AG08396 (cell line): ENCODE measurements around the gene LRP10.
A peak's percentile ranks its signal among the peaks of the same experiment; 100 is the strongest.
"Not testable (repeated sequence)": the region's sequence is repeated elsewhere in the genome, so short reads cannot be mapped to it uniquely, and the experiment has no call there.

Experiments
- DNase-seq: peaks from one replicate; pipeline ENCODE4 v3.0.0; 2012; ENCODE audit warnings: low spot score, mixed read lengths

LRP10 gene

DNA sequence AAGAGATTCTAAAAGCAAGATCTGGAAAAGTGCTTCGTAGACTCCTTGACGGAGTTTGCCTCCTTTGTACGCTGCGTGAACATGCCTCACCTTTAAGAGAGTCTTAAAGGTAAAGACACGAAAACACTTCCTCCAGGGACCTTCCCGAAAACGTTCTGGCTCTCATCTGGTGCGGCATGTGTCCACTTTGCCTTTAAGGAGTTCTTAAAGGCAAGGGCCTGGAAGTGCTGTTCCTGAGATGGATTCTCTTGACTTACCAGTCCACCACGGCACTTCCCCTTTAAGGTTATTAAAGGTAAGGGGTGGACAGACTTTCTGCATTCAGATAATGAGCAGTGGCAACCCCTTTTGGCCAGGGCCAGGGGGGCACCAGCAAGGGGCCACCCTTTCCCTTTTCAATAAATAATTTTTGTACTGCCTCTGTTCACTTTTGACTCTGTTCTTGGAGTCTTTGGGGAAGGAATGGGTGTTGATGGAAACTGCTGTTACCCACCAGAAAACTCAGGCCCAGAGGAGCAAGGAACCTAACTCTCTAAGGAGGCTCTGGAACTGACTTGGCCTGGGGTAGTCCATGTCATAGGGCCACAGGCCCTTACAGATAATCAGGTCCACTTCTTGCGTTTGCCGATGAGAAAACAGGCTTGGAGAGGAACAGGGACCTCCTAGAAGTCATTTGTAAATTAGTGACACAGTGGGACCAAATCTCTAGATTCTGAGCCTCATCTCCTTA lies 15.9 kb downstream of the LRP10 start:
- peak; percentile 73 for DNase-seq

DNA sequence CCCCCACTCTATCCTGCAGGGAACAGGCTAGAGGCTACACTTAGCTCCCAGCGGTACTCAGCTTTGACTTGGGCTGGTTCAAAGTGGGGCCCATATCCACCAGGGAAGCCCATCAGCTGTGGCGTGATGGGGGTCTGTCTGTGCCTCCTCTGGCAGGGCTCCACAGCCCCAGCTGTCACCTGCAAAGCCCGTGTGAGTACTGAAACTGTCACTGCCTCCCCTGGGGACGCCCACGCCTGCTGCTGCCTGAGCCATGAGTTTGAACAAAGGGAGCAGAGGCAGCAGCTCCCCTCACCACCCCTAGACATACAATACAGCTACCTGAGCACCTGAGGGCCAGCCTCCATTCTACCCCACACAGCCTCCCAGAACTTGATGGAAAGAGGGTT lies 16.4 kb downstream of the LRP10 start:
- DNase-seq = no peak

DNA sequence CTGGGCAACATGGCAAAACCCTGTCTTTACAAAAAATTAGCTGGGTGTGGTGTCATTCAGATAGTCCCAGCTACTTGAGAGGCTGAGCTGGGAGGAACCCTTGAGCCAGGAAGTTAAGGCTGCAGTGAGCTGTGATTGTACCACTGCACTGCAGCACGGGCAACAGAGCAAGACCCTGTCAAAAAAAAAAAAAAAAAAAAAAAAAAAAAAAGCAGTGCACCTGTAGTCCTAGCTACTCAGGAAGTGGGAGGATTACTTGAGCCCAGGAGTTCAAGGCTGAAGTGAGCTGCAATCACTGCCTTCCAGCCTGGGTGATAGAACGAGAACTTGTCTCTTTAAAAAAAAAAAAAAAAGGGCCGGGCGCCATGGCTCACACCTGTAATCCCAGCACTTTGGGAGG lies 17.1 kb downstream of the LRP10 start:
- DNase-seq = no peak

DNA sequence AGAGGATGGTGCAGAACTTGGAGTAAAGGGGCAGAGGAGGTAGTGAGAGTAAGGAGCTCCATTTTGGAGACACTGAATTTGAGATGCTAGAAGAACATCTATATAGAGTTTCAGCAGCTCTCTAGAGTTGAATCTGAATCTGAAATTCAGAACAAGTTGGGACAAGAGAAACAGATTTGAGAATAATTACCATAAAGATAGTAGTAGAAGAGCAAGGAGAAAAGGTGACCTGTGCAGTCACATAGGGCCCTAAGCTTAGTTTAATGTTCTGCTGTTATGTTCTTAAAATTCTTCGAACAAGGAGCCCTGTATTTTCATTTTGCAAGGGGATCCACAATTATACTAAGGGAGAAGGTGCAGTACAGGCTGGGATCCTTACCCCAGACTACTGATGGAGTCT lies 18.9 kb downstream of the LRP10 start:
- DNase-seq = no peak

DNA sequence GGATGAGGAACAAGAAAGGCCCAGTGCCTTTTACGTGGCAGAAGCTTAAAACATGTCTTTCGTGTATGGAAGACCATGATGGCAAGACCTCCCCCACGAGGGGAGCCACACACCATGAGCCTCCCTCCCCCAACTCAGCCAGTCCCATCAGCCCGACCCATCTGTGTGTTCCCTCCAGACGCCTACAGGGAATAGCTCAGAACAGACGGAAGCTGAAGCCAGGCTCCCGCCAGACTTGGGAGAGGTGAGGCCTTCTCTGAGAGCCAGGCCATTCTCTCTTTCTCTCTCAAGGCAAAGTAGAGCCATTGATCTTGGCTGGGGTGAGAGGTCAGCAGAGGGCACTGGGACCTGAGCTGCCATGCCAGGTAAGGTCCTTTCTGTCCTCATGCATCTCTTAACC lies 20.9 kb downstream of the LRP10 start:
- DNase-seq = no peak

DNA sequence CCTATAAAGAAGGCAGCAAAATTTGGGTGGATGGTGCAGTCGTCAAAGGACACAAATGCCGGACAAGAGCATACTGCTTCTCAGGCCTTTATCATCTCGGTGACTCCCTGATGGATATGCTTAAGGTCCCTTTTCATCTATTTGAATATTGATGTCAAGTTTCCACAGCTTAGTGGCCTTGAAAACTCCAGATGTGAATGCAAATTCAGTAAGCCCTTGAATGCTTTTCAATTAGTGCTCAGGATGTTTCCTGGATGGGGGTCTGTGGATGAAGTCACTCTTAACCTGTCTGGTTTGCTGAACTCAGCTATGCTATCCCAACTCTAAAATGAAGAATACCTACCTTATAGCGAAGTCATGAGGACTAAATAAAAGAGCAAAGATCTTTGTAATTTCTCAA lies 22.2 kb downstream of the LRP10 start:
- DNase-seq = no peak

DNA sequence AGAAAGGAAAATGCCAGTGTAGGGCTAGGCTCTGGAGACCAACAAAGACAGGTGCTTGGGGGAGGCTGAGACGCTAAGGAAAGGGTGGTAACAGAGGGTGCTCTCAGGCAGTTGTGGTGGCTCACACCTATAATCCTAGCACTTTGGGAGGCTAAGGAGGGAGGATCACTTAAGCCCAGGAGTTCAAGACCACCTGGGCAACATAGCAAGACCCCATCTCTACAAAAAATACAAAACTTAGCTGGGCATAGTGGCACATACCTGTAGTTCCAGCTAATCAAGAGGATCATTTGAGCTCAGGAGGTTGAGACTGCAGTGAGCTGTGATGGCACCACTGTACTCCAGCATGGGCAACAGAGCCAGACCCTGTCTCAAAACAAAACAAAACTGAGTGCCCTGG lies 23.9 kb downstream of the LRP10 start:
- DNase-seq = no peak

DNA sequence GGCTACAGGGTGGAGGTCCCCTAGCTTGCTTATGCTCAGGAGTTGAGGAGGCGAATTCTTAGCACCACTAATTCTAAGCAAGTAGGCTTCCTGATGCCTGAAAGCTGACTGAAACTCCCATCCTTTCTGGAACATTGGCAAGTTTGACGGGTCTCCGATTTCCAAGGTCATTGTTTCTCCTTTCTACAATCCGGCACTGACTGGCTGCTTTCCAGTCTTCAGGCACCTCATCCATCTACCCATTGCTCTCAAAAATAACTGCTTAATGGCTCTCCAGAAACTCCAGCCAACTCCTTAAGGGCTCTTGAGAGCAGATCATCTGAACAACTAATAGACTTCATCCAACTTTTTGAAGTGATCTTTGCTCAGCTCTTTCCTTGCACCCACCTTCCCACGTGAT lies 24.8 kb downstream of the LRP10 start:
- no peak for DNase-seq

DNA sequence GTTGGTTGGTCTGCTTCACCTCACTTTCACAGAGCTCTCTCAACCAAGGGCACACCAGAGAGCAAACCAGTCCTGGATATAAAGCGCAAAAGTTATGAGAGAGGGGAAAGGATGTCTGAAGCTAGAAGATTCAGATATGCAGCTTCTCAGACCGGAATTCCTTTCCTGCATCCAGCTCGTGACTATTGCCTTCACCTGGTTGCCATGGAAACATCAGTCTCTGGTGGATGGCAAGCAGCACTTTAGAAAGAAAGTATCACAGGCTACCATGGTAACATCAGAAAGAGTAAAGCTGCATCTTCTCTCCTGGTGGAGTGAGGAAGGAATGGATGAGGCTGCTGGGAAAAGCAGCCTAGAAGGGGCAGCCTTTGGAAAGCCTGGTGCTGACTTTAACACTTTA lies 25.2 kb downstream of the LRP10 start:
- no peak for DNase-seq

DNA sequence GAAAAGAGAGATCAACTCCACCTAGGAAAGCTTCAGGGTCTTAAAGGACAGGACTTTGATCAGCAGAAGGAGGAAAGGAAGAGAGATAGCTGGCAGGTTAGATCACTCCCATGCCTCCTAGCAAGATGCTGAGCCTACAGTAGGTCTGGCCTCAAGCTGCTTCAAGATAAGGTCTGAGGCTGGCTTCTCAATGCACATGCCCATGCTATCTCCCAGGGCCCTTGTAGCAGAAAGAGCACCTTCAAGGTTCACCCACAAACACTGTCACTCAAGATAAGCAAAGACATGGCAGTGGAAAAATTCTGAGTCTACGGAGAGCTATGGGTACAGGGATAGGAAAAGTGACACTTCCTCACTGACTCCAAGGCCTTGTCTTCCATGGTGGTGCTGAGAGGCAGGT lies 25.8 kb downstream of the LRP10 start:
- no peak for DNase-seq

DNA sequence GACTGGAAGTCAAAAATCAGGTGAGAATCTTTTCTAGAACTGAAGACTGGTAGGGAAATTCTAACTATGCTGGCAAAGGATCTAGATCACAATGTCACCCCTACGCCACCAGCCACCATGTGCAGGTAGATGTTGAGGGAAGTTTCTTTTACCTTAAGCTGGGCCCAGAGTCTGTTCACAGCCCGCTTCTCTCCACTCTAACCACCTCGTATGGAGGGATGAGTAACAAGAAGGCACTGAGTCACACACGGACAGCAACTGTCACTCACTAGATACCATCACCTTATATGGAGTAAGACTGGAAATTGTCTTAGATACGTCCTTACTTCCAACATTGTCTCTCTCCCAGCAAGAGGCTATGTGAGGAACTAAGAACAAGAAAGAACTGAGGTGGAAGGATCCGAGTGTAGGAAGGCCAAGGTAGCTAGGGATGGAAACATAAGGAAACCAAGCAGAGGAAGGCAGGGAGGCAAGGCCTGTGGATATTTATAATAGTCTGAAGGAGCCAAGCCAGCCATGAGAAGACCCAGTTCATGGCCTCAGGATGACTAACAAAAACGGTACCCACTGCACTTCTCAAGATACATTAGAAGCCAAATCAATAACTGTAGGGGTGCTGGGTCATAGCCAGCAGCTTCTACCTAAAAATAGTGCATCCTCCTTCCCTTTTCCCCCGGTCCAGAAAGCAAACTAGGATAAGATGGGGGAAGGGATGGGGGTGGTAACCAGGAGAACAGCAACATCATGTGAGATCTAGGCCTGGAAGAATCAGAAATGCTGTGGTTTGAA lies 27.0 kb downstream of the LRP10 start:
- no peak for DNase-seq

DNA sequence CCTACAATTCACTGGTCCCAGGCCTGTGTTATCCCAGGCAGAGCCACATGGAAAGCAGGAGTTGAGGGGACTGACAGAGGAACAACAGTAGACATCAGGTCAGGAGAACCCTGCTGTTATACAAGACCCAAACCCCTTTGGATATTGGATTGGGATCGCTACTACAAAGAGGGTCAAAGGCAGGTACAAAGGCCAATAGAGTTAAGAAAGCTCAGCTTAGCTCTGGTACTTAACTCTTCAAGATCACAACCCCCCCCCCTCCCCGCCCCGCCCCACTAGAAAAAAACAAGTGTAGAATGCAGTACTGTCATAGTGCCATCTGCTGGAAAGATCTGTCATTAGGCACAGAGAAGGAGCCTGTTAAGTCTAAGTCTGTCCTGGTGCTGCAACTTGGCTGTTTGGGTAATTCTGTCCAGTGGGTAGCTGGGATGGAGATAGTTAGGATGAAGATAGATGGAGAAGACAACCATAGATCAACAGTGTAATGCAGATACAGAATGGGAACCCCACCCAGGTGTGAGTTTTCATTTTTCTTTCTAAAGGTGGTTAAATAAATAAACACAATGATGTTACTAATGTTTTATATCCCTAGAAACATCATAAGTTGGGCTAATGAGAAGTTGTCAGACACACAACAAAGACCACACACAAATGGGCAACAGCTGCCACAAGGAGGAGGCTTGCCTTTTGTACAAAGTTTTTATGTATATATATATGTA lies 28.7 kb downstream of the LRP10 start:
- peak; percentile 62 for DNase-seq

DNA sequence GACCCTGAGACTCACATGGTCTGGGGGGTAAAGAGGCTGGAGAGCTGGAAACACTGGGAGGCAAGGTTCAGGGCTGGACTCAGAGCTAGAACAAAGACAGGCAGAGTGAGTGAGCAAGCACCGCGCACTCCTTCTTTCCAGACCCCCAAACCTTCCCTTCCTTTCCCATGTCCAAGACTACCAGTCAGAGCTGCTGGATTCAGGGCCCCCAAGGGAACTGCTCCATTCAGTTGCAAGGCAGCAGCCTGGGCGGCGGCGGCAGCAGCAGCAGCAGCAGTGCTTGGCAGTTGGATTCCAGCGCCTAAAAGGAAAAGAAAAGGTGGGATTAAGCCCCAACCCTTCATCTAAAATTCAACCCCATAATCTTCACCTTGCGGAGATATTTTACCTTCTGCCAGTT lies 30.3 kb downstream of the LRP10 start:
- DNase-seq = no peak

DNA sequence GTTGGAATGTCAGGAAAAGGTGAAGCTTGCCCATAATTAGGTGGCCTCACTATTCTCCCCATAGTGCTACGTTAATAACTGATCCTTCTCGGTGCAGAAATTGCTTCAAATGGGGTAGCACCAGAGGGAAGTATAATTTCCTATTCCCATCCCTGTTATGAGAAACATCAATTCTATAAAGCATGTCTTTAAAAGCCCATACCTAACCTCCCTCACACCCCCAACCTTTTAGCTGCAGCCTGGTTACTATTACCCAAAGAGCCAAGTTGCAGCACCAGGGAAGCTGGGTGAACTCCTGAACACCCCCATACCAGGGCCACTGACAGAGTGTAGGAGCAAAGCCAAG lies 32.2 kb downstream of the LRP10 start:
- DNase-seq = no peak

DNA sequence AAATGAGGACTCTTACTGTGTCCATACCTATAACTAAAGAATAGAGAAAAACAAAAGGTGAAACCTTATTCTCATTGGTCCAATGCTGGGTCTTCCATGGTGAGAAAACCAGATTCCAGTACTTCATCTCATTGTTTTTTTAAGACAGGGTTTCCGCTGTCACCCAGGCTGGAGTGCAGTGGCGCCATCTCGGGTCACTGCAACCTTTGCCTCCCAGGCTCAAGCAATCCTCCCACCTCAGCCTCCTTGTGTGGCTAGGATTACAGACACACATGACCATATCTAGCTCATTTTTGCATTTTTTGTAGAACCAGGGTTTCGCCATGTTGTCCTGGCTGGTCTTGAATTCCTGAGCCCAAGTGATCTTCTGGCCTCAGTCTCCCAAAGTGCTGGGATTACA lies 34.1 kb downstream of the LRP10 start:
- no peak for DNase-seq

DNA sequence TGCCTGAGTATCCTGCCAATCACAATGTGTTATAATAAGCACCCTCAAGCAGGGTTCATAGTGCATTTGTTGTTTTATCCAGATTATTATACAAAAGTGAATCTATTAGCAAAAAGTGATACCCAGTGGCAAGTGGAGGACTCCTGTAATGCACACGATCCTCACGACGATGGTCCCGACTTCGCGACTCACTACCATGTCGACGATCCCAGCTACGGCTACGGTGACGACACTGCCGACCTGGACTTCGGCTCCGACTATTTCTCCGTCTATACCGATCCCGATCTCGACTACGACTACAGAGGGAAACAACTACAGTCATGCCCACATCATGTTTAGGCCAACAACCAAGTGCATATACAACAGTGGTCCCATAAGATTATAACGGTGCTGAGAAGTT lies 34.5 kb downstream of the LRP10 start:
- no peak for DNase-seq

DNA sequence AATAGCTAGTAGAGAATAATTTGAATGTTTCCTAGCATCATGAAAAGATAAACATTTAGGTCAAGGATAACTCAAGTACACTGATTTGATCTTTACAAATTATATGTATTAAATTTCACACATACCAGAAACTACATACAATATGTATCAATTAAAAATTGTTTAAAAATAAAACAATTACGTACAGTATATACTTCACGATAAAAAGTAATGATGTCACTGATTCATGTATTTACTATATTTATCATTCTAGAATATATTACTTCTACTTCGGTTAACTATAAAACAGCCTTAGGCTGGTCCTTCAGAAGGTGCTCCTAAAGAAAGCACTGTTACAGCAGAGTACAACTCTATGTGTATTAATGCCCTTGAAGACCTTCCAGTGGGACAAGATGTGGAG lies 35.9 kb downstream of the LRP10 start:
- DNase-seq = no peak

DNA sequence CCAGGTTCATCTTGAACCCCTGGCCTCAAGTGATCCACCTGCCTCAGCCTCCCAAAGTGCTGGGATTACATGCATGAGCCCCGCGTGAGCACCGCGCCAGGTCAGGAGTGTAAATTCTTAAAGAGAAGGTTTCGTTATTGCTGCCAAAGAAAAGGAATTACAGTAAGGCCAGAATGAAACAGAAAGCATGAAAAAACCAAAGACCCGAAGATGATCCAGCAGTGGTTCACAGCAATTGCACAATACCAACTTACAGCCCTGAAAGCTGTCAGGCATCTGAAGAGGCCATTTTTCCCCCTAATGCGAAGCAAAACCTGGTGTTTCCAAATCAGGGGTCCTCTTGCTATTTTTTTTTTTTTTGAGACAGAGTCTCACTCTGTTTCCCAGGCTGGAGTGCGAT lies 37.1 kb downstream of the LRP10 start:
- DNase-seq = peak; percentile 36

DNA sequence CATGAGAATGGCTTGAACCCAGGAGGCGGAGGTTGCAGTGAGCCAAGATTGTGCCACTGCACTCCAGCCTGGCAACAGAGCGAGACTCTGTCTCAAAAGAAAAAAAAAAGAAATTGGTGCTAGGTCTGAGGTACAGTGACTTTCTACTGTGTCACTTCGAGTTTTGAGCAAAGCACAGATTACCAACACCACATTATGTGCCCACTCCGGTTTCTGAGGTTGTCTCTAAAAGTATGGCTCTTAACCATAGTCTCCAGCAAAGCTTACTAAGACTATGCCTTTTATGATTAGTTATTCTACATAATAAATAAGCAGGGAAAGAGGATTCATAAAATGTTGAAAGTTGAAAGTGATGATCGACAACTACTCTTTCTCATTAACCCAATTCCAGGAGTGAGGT lies 39.4 kb downstream of the LRP10 start:
- no peak for DNase-seq

DNA sequence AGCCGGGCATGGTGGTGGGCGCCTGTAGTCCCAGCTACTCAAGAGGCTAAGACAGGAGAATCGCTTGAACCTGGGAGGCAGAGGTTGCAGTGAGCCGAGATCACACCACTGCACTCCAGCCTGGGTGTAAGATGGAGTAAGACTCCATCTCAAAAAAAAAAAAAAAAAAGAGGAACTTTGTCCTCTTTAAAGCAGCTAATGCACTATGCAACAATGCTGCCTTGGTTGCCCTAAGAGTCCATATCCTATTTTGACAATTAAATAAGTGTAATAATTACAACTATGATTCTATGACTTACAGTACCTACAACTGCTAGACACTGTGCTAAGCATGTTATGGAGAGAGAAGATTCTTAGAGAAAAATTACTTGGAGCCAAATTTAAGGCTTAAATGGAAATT lies 43.3 kb downstream of the LRP10 start:
- not testable (repeated sequence) for DNase-seq

DNA sequence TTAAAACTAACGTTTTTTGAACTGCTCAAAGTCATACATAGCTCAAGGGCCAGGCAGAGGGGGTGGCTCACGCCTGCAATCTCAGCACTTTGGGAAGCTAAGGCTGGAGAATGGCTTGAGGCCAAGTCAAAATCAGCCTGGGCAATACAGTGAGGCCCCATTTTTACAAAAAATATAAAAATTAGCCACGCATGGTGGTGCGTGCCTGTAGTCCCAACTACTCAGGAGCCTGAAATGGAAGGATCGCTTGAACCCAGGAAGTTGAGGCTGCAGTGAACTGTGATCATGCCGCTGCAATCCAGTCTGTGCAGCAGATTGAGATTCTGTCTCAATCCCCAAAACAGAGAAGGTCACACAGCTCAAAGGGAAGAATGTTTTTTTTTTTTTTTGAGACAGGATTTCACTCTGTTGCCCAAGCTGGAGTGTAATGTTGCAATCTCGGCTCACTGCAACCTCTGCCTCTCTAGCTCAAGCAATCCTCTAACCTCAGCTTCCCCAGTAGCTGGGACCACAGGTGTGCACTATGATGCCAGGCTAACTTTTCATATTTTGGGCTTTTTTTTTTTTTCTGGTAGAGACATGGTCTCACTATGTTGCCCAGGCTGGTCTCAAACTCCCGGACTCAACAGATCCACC lies 44.5 kb downstream of the LRP10 start:
- no peak for DNase-seq

DNA sequence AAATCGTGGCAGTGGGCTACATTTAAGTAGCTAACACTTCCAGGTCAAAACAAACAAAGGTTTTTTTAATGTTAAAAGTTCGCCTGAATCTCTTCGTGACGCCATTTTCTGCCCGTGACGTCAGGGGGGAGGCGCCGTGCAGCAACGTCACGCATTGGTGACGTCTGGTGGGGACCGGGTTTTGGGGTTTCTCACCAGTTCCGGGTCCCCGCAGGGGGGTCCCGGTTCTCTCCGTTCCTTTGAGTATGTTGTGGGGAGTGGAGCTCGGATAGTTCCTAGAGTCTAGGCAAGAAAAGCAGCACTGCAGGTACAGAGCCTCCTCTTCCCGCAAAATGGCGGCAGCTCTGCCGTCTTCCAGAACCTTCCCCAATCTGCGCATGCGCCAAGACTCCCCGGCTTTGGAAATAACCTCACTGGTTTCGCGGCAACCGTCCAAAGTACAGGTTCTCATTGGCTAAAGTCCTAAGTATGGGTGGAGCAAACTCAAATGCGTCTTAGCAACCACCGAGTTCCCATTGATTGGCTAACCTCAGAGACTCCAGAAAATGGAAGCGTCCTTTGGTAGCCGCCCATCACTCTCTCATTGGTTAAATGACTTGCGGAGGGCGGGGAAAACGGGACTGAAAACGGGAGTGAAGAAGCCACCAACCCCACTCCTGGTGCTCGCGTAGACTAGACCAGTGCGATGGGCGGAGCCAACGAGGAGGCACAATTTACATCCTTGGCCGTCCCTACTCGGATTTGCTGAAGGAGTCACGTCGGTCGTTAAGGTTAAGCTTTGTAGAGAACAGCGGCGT lies 47.5 kb downstream of the LRP10 start, which contains the start of gene RBM23:
TSS of gene RBM23 (minus strand) at position 346 of the 797 bp plus-strand sequence.
- peak; percentile 92 for DNase-seq
